ENCODE data around the gene MAPK8IP3. TPM values are rescaled to one million over a fixed set of nuclear protein-coding genes. Genes with fewer than 3 reads are reported as not detected.

The MAPK8IP3 gene
- total and polyA plus RNA-seq, 5 experiments from 2014 or later, result 0.87 to 342 (median 2.8) TPM

- DNase-seq (no peak), ATAC-seq (no peak)
- H3K36me3 Mint-ChIP-seq, result peaks cover 0 to 9% (median 3%) of the 10 kb centered on the region in 3 donors
- no peak overlapping the region for H3K27ac Mint-ChIP-seq
- H3K27me3 Mint-ChIP-seq, result no peaks in the 10 kb centered on the region
- no peak overlapping the region for H3K4me3 Mint-ChIP-seq
- peaks cover 0 to 1% (median 0%) of the 10 kb centered on the region in 4 donors for H3K4me1 Mint-ChIP-seq
- peaks cover 0 to 8% (median 3%) of the 10 kb centered on the region in 9 donors for H3K9me3 Mint-ChIP-seq
- POLR2A ChIA-PET, result interaction anchor here (0.5 to 1.0 kb wide), 2 partner anchors 18 to 139 kb away, joined by 4 to 5 read pairs; partner anchors contain the start of genes NUBP2 and SPSB3
These were observed 94.7 kb downstream of the MAPK8IP3 start for GRCh38 chr16:1800701-1801100.

- H3K36me3 Mint-ChIP-seq, result peaks cover 0 to 53% (median 18%) of the 10 kb centered on the region in 3 donors
- H3K27me3 Mint-ChIP-seq, result no peaks in the 10 kb centered on the region
- DNase-seq, result no peak
- H3K4me3 Mint-ChIP-seq, result no peak overlapping the region
- H3K9me3 Mint-ChIP-seq, result peaks cover 0 to 9% (median 0%) of the 10 kb centered on the region in 9 donors
- H3K4me1 Mint-ChIP-seq, result peaks cover 0 to 3% (median 2%) of the 10 kb centered on the region in 4 donors
- no peak for ATAC-seq
- POLR2A ChIA-PET, result no interaction called here
- H3K27ac Mint-ChIP-seq, result no peak overlapping the region
These were observed 101.6 kb downstream of the MAPK8IP3 start for GRCh38 chr16:1807626-1808025.

- ATAC-seq, result no peak
- peaks cover 6 to 12% (median 8%) of the 10 kb centered on the region in 4 donors for H3K4me1 Mint-ChIP-seq
- DNase-seq, result no peak
- no peaks in the 10 kb centered on the region for H3K27me3 Mint-ChIP-seq
- no peak overlapping the region for H3K27ac Mint-ChIP-seq
- H3K4me3 Mint-ChIP-seq, result no peak overlapping the region
- peaks cover 0 to 60% (median 18%) of the 10 kb centered on the region in 3 donors for H3K36me3 Mint-ChIP-seq
- POLR2A ChIA-PET, result no interaction called here
- peaks cover 0 to 9% (median 0%) of the 10 kb centered on the region in 9 donors for H3K9me3 Mint-ChIP-seq
These were observed 102.7 kb downstream of the MAPK8IP3 start for GRCh38 chr16:1808691-1809090.

- Mint-ChIP-seq H3K9me3 (peaks cover 0 to 9% (median 0%) of the 10 kb centered on the region in 9 donors), H3K4me3 (no peak overlapping the region), H3K36me3 (peaks cover 0 to 67% (median 18%) of the 10 kb centered on the region in 3 donors), H3K27ac (no peak overlapping the region), H3K4me1 (peaks cover 6 to 12% (median 9%) of the 10 kb centered on the region in 4 donors), H3K27me3 (no peaks in the 10 kb centered on the region)
- POLR2A ChIA-PET, result no interaction called here
- DNase-seq (no peak), ATAC-seq (no peak)
These were observed 103.3 kb downstream of the MAPK8IP3 start for GRCh38 chr16:1809281-1809801.

GRCh38 chr16:1810106-1810505, 104.1 kb downstream of the MAPK8IP3 start:
- DNase-seq (no peak), ATAC-seq (no peak)
- Mint-ChIP-seq H3K4me3 (no peak overlapping the region), H3K4me1 (peaks cover 6 to 12% (median 9%) of the 10 kb centered on the region in 4 donors), H3K27ac (no peak overlapping the region), H3K36me3 (peaks cover 0 to 69% (median 18%) of the 10 kb centered on the region in 3 donors), H3K9me3 (peaks cover 0 to 9% (median 0%) of the 10 kb centered on the region in 9 donors), H3K27me3 (no peaks in the 10 kb centered on the region)
- POLR2A ChIA-PET, result interaction anchor here (0.6 kb wide), 1 partner anchor 126 kb away, joined by 4 read pairs; no protein-coding TSS in a partner anchor

GRCh38 chr16:1810536-1810935, 104.5 kb downstream of the MAPK8IP3 start:
- Mint-ChIP-seq H3K9me3 (peaks cover 0 to 7% (median 0%) of the 10 kb centered on the region in 9 donors), H3K4me3 (no peak overlapping the region), H3K27me3 (no peaks in the 10 kb centered on the region), H3K27ac (no peak overlapping the region), H3K4me1 (peaks cover 9 to 12% (median 9%) of the 10 kb centered on the region in 4 donors), H3K36me3 (peaks cover 0 to 70% (median 16%) of the 10 kb centered on the region in 3 donors)
- ATAC-seq, result no peak
- DNase-seq, result no peak
- POLR2A ChIA-PET, result interaction anchor here (0.6 kb wide), 1 partner anchor 126 kb away, joined by 4 read pairs; no protein-coding TSS in a partner anchor

- Mint-ChIP-seq H3K27ac (peak overlapping the region in 4 of 10 donors; percentile 19 to 89 (median 54)), H3K36me3 (peaks cover 0 to 62% (median 0%) of the 10 kb centered on the region in 3 donors), H3K9me3 (no peaks in the 10 kb centered on the region), H3K27me3 (no peaks in the 10 kb centered on the region), H3K4me1 (peaks cover 9 to 13% (median 9%) of the 10 kb centered on the region in 4 donors), H3K4me3 (no peak overlapping the region)
- POLR2A ChIA-PET, result interaction anchor here (1.8 kb wide), 1 partner anchor 30 kb away, joined by 6 read pairs; the partner anchor contains the start of genes NUBP2 and SPSB3
- DNase-seq (peak; percentile 11 to 75 (median 47)), ATAC-seq (peak; percentile 96 to 98)
These were observed 106.8 kb downstream of the MAPK8IP3 start for GRCh38 chr16:1812732-1813163.

- no peak for ATAC-seq
- H3K27ac Mint-ChIP-seq, result peak overlapping the region in 1 of 10 donors; percentile 38
- POLR2A ChIA-PET, result interaction anchor here (1.6 kb wide), 1 partner anchor 11 kb away, joined by 5 read pairs; the partner anchor contains the start of genes FAHD1 and HAGH
- no peak overlapping the region for H3K4me3 Mint-ChIP-seq
- H3K36me3 Mint-ChIP-seq, result peaks cover 0 to 47% (median 0%) of the 10 kb centered on the region in 3 donors
- H3K4me1 Mint-ChIP-seq, result peaks cover 8 to 13% (median 9%) of the 10 kb centered on the region in 4 donors
- no peaks in the 10 kb centered on the region for H3K27me3 Mint-ChIP-seq
- no peaks in the 10 kb centered on the region for H3K9me3 Mint-ChIP-seq
- no peak for DNase-seq
These were observed 109.5 kb downstream of the MAPK8IP3 start for GRCh38 chr16:1815461-1815860.

- POLR2A ChIA-PET, result no interaction called here
- H3K36me3 Mint-ChIP-seq, result peaks cover 0 to 48% (median 0%) of the 10 kb centered on the region in 3 donors
- H3K27ac Mint-ChIP-seq, result no peak overlapping the region
- ATAC-seq, result no peak
- no peak for DNase-seq
- no peaks in the 10 kb centered on the region for H3K27me3 Mint-ChIP-seq
- H3K4me1 Mint-ChIP-seq, result peaks cover 8 to 17% (median 9%) of the 10 kb centered on the region in 4 donors
- H3K9me3 Mint-ChIP-seq, result no peaks in the 10 kb centered on the region
- H3K4me3 Mint-ChIP-seq, result no peak overlapping the region
These were observed 110.6 kb downstream of the MAPK8IP3 start for GRCh38 chr16:1816396-1817275.

GRCh38 chr16:1817276-1817589, 111.2 kb downstream of the MAPK8IP3 start:
- Mint-ChIP-seq H3K27ac (peak overlapping the region in 3 of 10 donors; percentile 48 to 69 (median 52)), H3K9me3 (no peaks in the 10 kb centered on the region), H3K27me3 (no peaks in the 10 kb centered on the region), H3K4me1 (peaks cover 8 to 17% (median 9%) of the 10 kb centered on the region in 4 donors), H3K36me3 (peaks cover 0 to 53% (median 0%) of the 10 kb centered on the region in 3 donors), H3K4me3 (no peak overlapping the region)
- POLR2A ChIA-PET, result no interaction called here
- DNase-seq (no peak), ATAC-seq (no peak)

GRCh38 chr16:1817716-1818115, 111.7 kb downstream of the MAPK8IP3 start:
- ATAC-seq, result no peak
- POLR2A ChIA-PET, result no interaction called here
- H3K4me3 Mint-ChIP-seq, result no peak overlapping the region
- peak overlapping the region in 3 of 10 donors; percentile 44 to 52 (median 48) for H3K27ac Mint-ChIP-seq
- H3K9me3 Mint-ChIP-seq, result no peaks in the 10 kb centered on the region
- peaks cover 0 to 55% (median 0%) of the 10 kb centered on the region in 3 donors for H3K36me3 Mint-ChIP-seq
- H3K4me1 Mint-ChIP-seq, result peaks cover 5 to 18% (median 9%) of the 10 kb centered on the region in 4 donors
- H3K27me3 Mint-ChIP-seq, result no peaks in the 10 kb centered on the region
- no peak for DNase-seq

- Mint-ChIP-seq H3K36me3 (peaks cover 0 to 53% (median 0%) of the 10 kb centered on the region in 3 donors), H3K27ac (peak overlapping the region in 2 of 10 donors; percentile 65 to 89), H3K27me3 (no peaks in the 10 kb centered on the region), H3K9me3 (no peaks in the 10 kb centered on the region), H3K4me3 (no peak overlapping the region), H3K4me1 (peaks cover under 1 to 12% (median 5%) of the 10 kb centered on the region in 4 donors)
- ATAC-seq (no peak), DNase-seq (no peak)
- POLR2A ChIA-PET, result no interaction called here
These were observed 112.3 kb downstream of the MAPK8IP3 start for GRCh38 chr16:1818204-1818872.

All from naive thymus-derived CD8-positive, alpha-beta T cell (primary cell).